K562 (cell line): Measurements from ENCODE around the gene HOXA1. TPM values are rescaled to one million over a fixed set of nuclear protein-coding genes. Genes with fewer than 3 reads are reported as not detected.

Experiments
- ATAC-seq: fragments of 200-7000 bp; cut with Tn5 transposase; 3 replicates; pipeline ENCODE4 v1.9.1; 2020; ENCODE audit warnings: moderate library complexity
- BruUV-seq: library from RNA; stranded (reverse); fragments of 400-500 nt; replicated peaks from 2 replicates; lab custom pipeline; 2021; lab: Mats Ljungman, UMichigan
- CTCF ChIA-PET: fragments of 300-600 bp; formaldehyde crosslinking; extraction: SDS; loops from one replicate; lab custom pipeline; 2021; ENCODE audit warnings: low intra/inter-chr PET ratio; lab: Yijun Ruan, JAX
- POLR2A ChIA-PET: fragments of 300-600, 350-650 bp; sonication (Branson Sonifier 250); formaldehyde crosslinking; extraction: SDS; loops from one replicate; lab custom pipeline; 2021; ENCODE audit warnings: antibody characterized with exemption, inconsistent platforms; lab: Yijun Ruan, JAX
- DNase-seq, 4 experiments: peaks; one replicate each; pipeline versions ENCODE4 v3.0.0 to v3.0.0-alpha.2; 2011 to 2018; ENCODE audit warnings: low spot score in 3 of 4, mixed read lengths in 3 of 4; ENCODE audit errors: extremely low read depth in 1 of 4
- FAIRE-seq: peaks from 2 replicates; lab custom pipeline; 2011; peaks lifted over from hg19 to GRCh38; lab: Jason Lieb, UNC
- H2AFZ ChIP-seq: 2 replicates; pipeline ENCODE4 v1.6.0; 2011; ENCODE audit warnings: low read depth, low read length, control low read depth, inconsistent platforms
- H3K27ac ChIP-seq: fragments of 200-600 bp; 3 replicates; pipeline ENCODE4 v1.8.0; 2011; ENCODE audit warnings: low read depth, mild to moderate bottlenecking, control low read depth, inconsistent platforms, low read length, moderate library complexity, mixed read lengths; ENCODE audit errors: extremely low read depth
- H3K27me3 ChIP-seq, 2 experiments: fragments of 300-600 bp in 1 of 2; 2 replicates in 1 of 2; 3 replicates in 1 of 2; pipeline versions ENCODE4 v1.6.0 to v1.8.0; 2011; ENCODE audit warnings: inconsistent platforms in 2 of 2, low read length in 2 of 2, mild to moderate bottlenecking in 1 of 2, mixed read lengths in 1 of 2, moderate library complexity in 1 of 2; ENCODE audit not compliant: control insufficient read depth in 2 of 2, insufficient read depth in 2 of 2
- H3K36me3 ChIP-seq: fragments of 300-600 bp; 3 replicates; pipeline ENCODE4 v1.8.0; 2011; ENCODE audit warnings: mild to moderate bottlenecking, low read length, inconsistent platforms; ENCODE audit not compliant: control insufficient read depth, insufficient read depth
- H3K4me1 ChIP-seq, 2 experiments: fragments of 200-600 bp in 1 of 2; replicated peaks in 1 of 2; 2 replicates in 1 of 2; 3 replicates in 1 of 2; pipeline versions ENCODE4 v1.5.1 to v1.8.0; 2011; ENCODE audit warnings: inconsistent platforms in 2 of 2, low read length in 2 of 2, mild to moderate bottlenecking in 1 of 2, mixed read lengths in 1 of 2, moderate library complexity in 1 of 2; ENCODE audit not compliant: control insufficient read depth in 2 of 2, insufficient read depth in 2 of 2
- H3K4me2 ChIP-seq: 2 replicates; pipeline ENCODE4 v1.6.1; 2011; ENCODE audit warnings: low read length, control low read depth, inconsistent platforms, mixed read lengths; ENCODE audit not compliant: insufficient read depth
- H3K4me3 ChIP-seq: fragments of 200-600 bp; sonication (generic), shearing (Covaris generic); 2 replicates; pipeline ENCODE4 v1.5.1; 2016; ENCODE audit warnings: control low read depth, inconsistent platforms
- H3K79me2 ChIP-seq: fragments of 200-600 bp; 3 replicates; pipeline ENCODE4 v1.8.0; 2011; ENCODE audit warnings: low read length, inconsistent platforms; ENCODE audit not compliant: control insufficient read depth, insufficient read depth
- H3K9ac ChIP-seq, 2 experiments: 2 replicates each; pipeline versions ENCODE4 v1.6.0 to v1.6.1; 2011; ENCODE audit warnings: low read depth in 2 of 2, low read length in 2 of 2, control low read depth in 1 of 2, inconsistent platforms in 1 of 2, mild to moderate bottlenecking in 1 of 2, mixed read lengths in 1 of 2; ENCODE audit not compliant: insufficient read depth in 1 of 2
- H3K9me1 ChIP-seq: one replicate; pipeline ENCODE4 v1.6.0; 2011; ENCODE audit warnings: inconsistent platforms, mild to moderate bottlenecking, low read length, moderate library complexity; ENCODE audit not compliant: control insufficient read depth, insufficient read depth
- H3K9me3 ChIP-seq: replicated peaks from 2 replicates; pipeline ENCODE4 v1.5.1; 2011; ENCODE audit warnings: low read depth, low read length, inconsistent platforms; ENCODE audit not compliant: control insufficient read depth, insufficient read depth
- H4K20me1 ChIP-seq: replicated peaks from 2 replicates; pipeline ENCODE4 v1.6.1; 2011; ENCODE audit warnings: low read length, inconsistent platforms, mixed read lengths; ENCODE audit not compliant: control insufficient read depth, insufficient read depth
- ARID1B ChIP-seq: fragments of 450-650 bp; IDR thresholded peaks from 2 replicates; pipeline ENCODE4 v1.6.1; 2016; ENCODE audit warnings: antibody characterized with exemption, mild to moderate bottlenecking, inconsistent platforms
- ARID2 ChIP-seq: fragments of 450-650 bp; IDR thresholded peaks from 2 replicates; pipeline ENCODE4 v1.6.1; 2017; ENCODE audit warnings: antibody characterized with exemption, mild to moderate bottlenecking
- E2F8 ChIP-seq: fragments of 450-650 bp; IDR thresholded peaks from 2 replicates; pipeline ENCODE4 v1.7.1; 2018; ENCODE audit warnings: mild to moderate bottlenecking, low read depth; ENCODE audit not compliant: partially characterized antibody
- GATAD2B ChIP-seq: fragments of 450-650 bp; IDR thresholded peaks from 2 replicates; pipeline ENCODE4 v1.6.1; 2017; ENCODE audit warnings: mild to moderate bottlenecking, borderline replicate concordance
- MTA1 ChIP-seq: fragments of 450-650 bp; IDR thresholded peaks from 2 replicates; pipeline ENCODE4 v1.6.1; 2017; ENCODE audit warnings: borderline replicate concordance
- NR4A1 ChIP-seq, 2 experiments: fragments of 250-450 bp in 1 of 2; fragments of 450-650 bp in 1 of 2; sonication (Bioruptor Pico) in 1 of 2; IDR thresholded peaks; 2 replicates each; pipeline versions ENCODE4 v1.4.0 to v1.6.1; 2016 to 2020; ENCODE audit warnings: mild to moderate bottlenecking in 2 of 2, missing compliant biosample characterization in 1 of 2, missing genetic modification characterization in 1 of 2, moderate library complexity in 1 of 2
- PML ChIP-seq: IDR thresholded peaks from 2 replicates; pipeline ENCODE4 v1.6.1; 2012; ENCODE audit warnings: low read length, inconsistent platforms
- SAFB ChIP-seq: fragments of 200-400 bp; formaldehyde crosslinking; IDR thresholded peaks from 2 replicates; pipeline ENCODE4 v1.6.1; 2017; ENCODE audit warnings: low read depth, low read length, borderline replicate concordance
- SLC30A9 ChIP-seq: fragments of 250-450 bp; sonication (Bioruptor Pico); IDR thresholded peaks from 2 replicates; pipeline ENCODE4 v1.8.0; 2022; ENCODE audit warnings: mild to moderate bottlenecking, moderate library complexity
- YBX1 ChIP-seq: fragments of 450-650 bp; IDR thresholded peaks from 2 replicates; pipeline ENCODE4 v1.7.1; 2016; ENCODE audit warnings: mild to moderate bottlenecking
- ZFPM2 ChIP-seq: fragments of 250-450 bp; sonication (Bioruptor Pico); IDR thresholded peaks from 2 replicates; pipeline ENCODE4 v1.5.1; 2022; ENCODE audit warnings: mild to moderate bottlenecking
- ZNF12 ChIP-seq: sonication (generic); formaldehyde crosslinking; IDR thresholded peaks from 2 replicates; pipeline ENCODE4 v1.4.0; 2020; ENCODE audit warnings: mild to moderate bottlenecking, missing genetic modification reagents
- ZNF146 ChIP-seq: IDR thresholded peaks from one replicate; pipeline ENCODE4 v1.6.1; 2018; ENCODE audit warnings: missing compliant biosample characterization; ENCODE audit not compliant: unreplicated experiment
- ZNF316 ChIP-seq: fragments of 450-650 bp; IDR thresholded peaks from 2 replicates; pipeline ENCODE4 v1.6.1; 2016
- ZNF511 ChIP-seq: sonication (generic); formaldehyde crosslinking; IDR thresholded peaks from 2 replicates; pipeline ENCODE4 v1.8.0; 2022; ENCODE audit warnings: mild to moderate bottlenecking, missing genetic modification reagents
- WGBS: fragments of 100-300 bp; shearing (Covaris generic); methylation state at CpG from one replicate; pipeline ENCODE4 v1.1.6; 2016; ENCODE audit warnings: low coverage, mixed read lengths; ENCODE audit not compliant: insufficient coverage; ENCODE audit errors: missing lambda C conversion rate; 5-methylcytosine and 5-hydroxymethylcytosine counted together
- in situ Hi-C: fragments of 300-500 bp; cut with MboI; formaldehyde crosslinking; loops from 4 replicates; pipeline ENCODE4 v1.15.0; 2018; ENCODE audit warnings: inconsistent platforms, mixed read lengths
- intact Hi-C: fragments of 100-400 bp; cut with micrococcal nuclease; formaldehyde crosslinking; loops from 2 replicates; pipeline ENCODE4 v1.14.2; 2022
- polyA plus RNA-seq, 8 experiments: library from polyadenylated mRNA; depleted of rRNA in 4 of 8; stranded (reverse) in 5 of 8; unstranded in 3 of 8; fragments of >200 nt; fragmentation: Nextera tagmentation in 2 of 8; fragmentation: Illumina TruSeq in 1 of 8; extraction: Ambion mirVana in 2 of 8; extraction: Trizol in 1 of 8; gene quantifications; 2 replicates each; pipeline versions ENCODE4 v1.2.1 to v1.2.3, GENCODE V29; 2011 to 2014; ENCODE audit warnings: inconsistent platforms in 1 of 8, missing spikeins in 1 of 8
- total RNA-seq, 7 experiments: library from RNA; depleted of rRNA in 6 of 7; stranded (reverse); fragments of >200 nt in 6 of 7; fragmentation: Illumina TruSeq in 2 of 7; extraction: Trizol in 2 of 7; gene quantifications; 2 replicates each; pipeline versions ENCODE4 v1.2.1 to v1.2.3, GENCODE V29; 2011 to 2021; ENCODE audit warnings: low replicate concordance in 1 of 7

Gene HOXA1
- total and polyA plus RNA-seq, 9 of the 15 experiments (the other 6 are each of a cell fraction or from before 2014, with no cell fraction given), result 0.03 to 0.63 (median 0.09) TPM; not detected in 4

- H3K4me3 ChIP-seq, result no peak overlapping the region
These were observed 46.8 kb upstream of the HOXA1 start for GRCh38 chr7:27142580-27143022.

More at GRCh38 chr7:27142580-27143022, 46.8 kb upstream of the HOXA1 start:
- Histone ChIP-seq H3K4me1 (peaks cover 0 to 20% of the 10 kb centered on the region in 2 experiments; a peak in 2 of 5 replicates), H3K36me3 (no peaks in the 10 kb centered on the region), H3K79me2 (no peaks in the 10 kb centered on the region), H3K27ac (no peak overlapping the region), H3K9me3 (no peaks in the 10 kb centered on the region), H2AFZ (no peak overlapping the region), H4K20me1 (no peaks in the 10 kb centered on the region), H3K27me3 (peaks cover 27 to 83% of the 10 kb centered on the region in 2 experiments), H3K9me1 (no peaks in the 10 kb centered on the region), H3K4me2 (no peak overlapping the region), H3K9ac (no peak overlapping the region)
- DNase-seq (no peak), ATAC-seq (no peak), FAIRE-seq (no peak)
- in situ Hi-C loops (loop anchor here (10.0 kb wide), 1 partner anchor 288 kb away; no protein-coding TSS in a partner anchor), intact Hi-C loops (no loop called here)
- no peak for TF ChIP-seq ZFPM2 (CRISPR knock-in tag)
- TF ChIP-seq SLC30A9 (CRISPR knock-in tag), result no peak
- no peak for TF ChIP-seq ZNF12 (CRISPR knock-in tag)
- TF ChIP-seq NR4A1 (CRISPR knock-in tag; IDR thresholded peaks at IDR 0.05), result no peak
- no peak for TF ChIP-seq NR4A1 (tag; IDR thresholded peaks at IDR 0.05)
- TF ChIP-seq ARID1B, result no peak
- TF ChIP-seq E2F8, result no peak
- no peak for TF ChIP-seq GATAD2B
- TF ChIP-seq ZNF146 (CRISPR knock-in tag), result no peak
- TF ChIP-seq PML, result no peak
- no peak for TF ChIP-seq ZNF511 (CRISPR knock-in tag)
- no peak for TF ChIP-seq ARID2
- no peak for TF ChIP-seq YBX1
- TF ChIP-seq ZNF316, result no peak
- TF ChIP-seq SAFB, result no peak
- TF ChIP-seq MTA1, result no peak
- ChIA-PET POLR2A (no interaction called here), CTCF (no interaction called here)
- WGBS, result 21% methylated on average over 22 of the region's 29 CpGs
- BruUV-seq, result no TSS peak
